HEK293 (cell line): Measurements from ENCODE around the gene DMAC2L.

Experiments used
- CTCF ChIP-seq: fragments of 450-650 bp; formaldehyde crosslinking; IDR thresholded peaks from 2 replicates; pipeline ENCODE4 v1.5.1; 2016; ENCODE audit warnings: missing biosample characterization, missing genetic modification characterization
- EGR2 ChIP-seq: fragments of 450-650 bp; formaldehyde crosslinking; IDR thresholded peaks from 2 replicates; pipeline ENCODE4 v1.5.1; 2016; ENCODE audit warnings: low read depth, missing biosample characterization, missing genetic modification characterization
- GLI4 ChIP-seq: fragments of 450-650 bp; formaldehyde crosslinking; IDR thresholded peaks from 2 replicates; pipeline ENCODE4 v1.5.1; 2016; ENCODE audit warnings: missing biosample characterization, missing genetic modification characterization
- HOXC10 ChIP-seq: sonication (generic); formaldehyde crosslinking; IDR thresholded peaks from 2 replicates; pipeline ENCODE4 v1.8.1; 2023; ENCODE audit warnings: mild to moderate bottlenecking, missing genetic modification reagents
- HOXD13 ChIP-seq: sonication (generic); formaldehyde crosslinking; IDR thresholded peaks from 2 replicates; pipeline ENCODE4 v1.8.0; 2022; ENCODE audit warnings: missing genetic modification reagents, borderline replicate concordance
- KLF10 ChIP-seq: fragments of 450-650 bp; IDR thresholded peaks from 2 replicates; pipeline ENCODE4 v1.5.1; 2018; ENCODE audit warnings: missing biosample characterization, mild to moderate bottlenecking, missing genetic modification characterization
- KLF8 ChIP-seq: fragments of 450-650 bp; formaldehyde crosslinking; IDR thresholded peaks from 2 replicates; pipeline ENCODE4 v1.5.1; 2016; ENCODE audit warnings: missing biosample characterization, missing genetic modification characterization
- MYNN ChIP-seq: fragments of 450-650 bp; formaldehyde crosslinking; IDR thresholded peaks from 2 replicates; pipeline ENCODE4 v1.5.1; 2016; ENCODE audit warnings: missing biosample characterization, missing genetic modification characterization, borderline replicate concordance
- PRDM2 ChIP-seq: fragments of 450-650 bp; formaldehyde crosslinking; IDR thresholded peaks from 2 replicates; pipeline ENCODE4 v1.5.1; 2016; ENCODE audit warnings: missing biosample characterization, missing genetic modification characterization, borderline replicate concordance
- PRDM4 ChIP-seq: fragments of 450-650 bp; formaldehyde crosslinking; IDR thresholded peaks from 2 replicates; pipeline ENCODE4 v1.5.1; 2017; ENCODE audit warnings: missing biosample characterization, missing genetic modification characterization
- RBAK ChIP-seq: fragments of 450-650 bp; formaldehyde crosslinking; IDR thresholded peaks from 2 replicates; pipeline ENCODE4 v1.5.1; 2016; ENCODE audit warnings: missing biosample characterization, missing genetic modification characterization
- REPIN1 ChIP-seq: fragments of 450-650 bp; formaldehyde crosslinking; IDR thresholded peaks from 2 replicates; pipeline ENCODE4 v1.5.1; 2017; ENCODE audit warnings: missing biosample characterization, missing genetic modification characterization, low read depth
- SETDB1 ChIP-seq: IDR thresholded peaks from one replicate; pipeline ENCODE4 v1.6.1; 2017; ENCODE audit warnings: mild to moderate bottlenecking, low read length, moderate library complexity, mixed read lengths; ENCODE audit not compliant: insufficient read length
- SP2 ChIP-seq: fragments of 450-650 bp; formaldehyde crosslinking; IDR thresholded peaks from 2 replicates; pipeline ENCODE4 v1.5.1; 2016; ENCODE audit warnings: missing biosample characterization, missing genetic modification characterization
- ZBTB1 ChIP-seq: fragments of 450-650 bp; formaldehyde crosslinking; IDR thresholded peaks from 2 replicates; pipeline ENCODE4 v1.5.1; 2016; ENCODE audit warnings: missing biosample characterization, missing genetic modification characterization
- ZBTB10 ChIP-seq: fragments of 450-650 bp; formaldehyde crosslinking; IDR thresholded peaks from 2 replicates; pipeline ENCODE4 v1.5.1; 2016; ENCODE audit warnings: missing biosample characterization, missing genetic modification characterization
- ZBTB17 ChIP-seq: fragments of 450-650 bp; formaldehyde crosslinking; IDR thresholded peaks from 2 replicates; pipeline ENCODE4 v1.5.1; 2016; ENCODE audit warnings: missing biosample characterization, missing genetic modification characterization
- ZFHX2 ChIP-seq: fragments of 450-650 bp; formaldehyde crosslinking; conservative IDR thresholded peaks from 2 replicates; pipeline ENCODE4 v1.5.1; 2016; ENCODE audit warnings: missing biosample characterization, missing genetic modification characterization
- ZFP37 ChIP-seq: fragments of 450-650 bp; formaldehyde crosslinking; IDR thresholded peaks from 2 replicates; pipeline ENCODE4 v1.5.1; 2016; ENCODE audit warnings: missing biosample characterization, missing genetic modification characterization
- ZNF121 ChIP-seq: fragments of 450-650 bp; formaldehyde crosslinking; IDR thresholded peaks from 2 replicates; pipeline ENCODE4 v1.5.1; 2016; ENCODE audit warnings: missing biosample characterization, missing genetic modification characterization
- ZNF248 ChIP-seq: fragments of 450-650 bp; formaldehyde crosslinking; IDR thresholded peaks from 2 replicates; pipeline ENCODE4 v1.5.1; 2017; ENCODE audit warnings: missing biosample characterization, missing genetic modification characterization
- ZNF544 ChIP-seq: fragments of 450-650 bp; formaldehyde crosslinking; IDR thresholded peaks from 2 replicates; pipeline ENCODE4 v1.5.0; 2017; ENCODE audit warnings: missing biosample characterization, missing genetic modification characterization
- ZNF580 ChIP-seq: fragments of 450-650 bp; formaldehyde crosslinking; IDR thresholded peaks from 2 replicates; pipeline ENCODE4 v1.5.1; 2016; ENCODE audit warnings: missing biosample characterization, missing genetic modification characterization
- ZNF596 ChIP-seq: fragments of 450-650 bp; IDR thresholded peaks from 2 replicates; pipeline ENCODE4 v1.5.0; 2018; ENCODE audit warnings: missing biosample characterization, mild to moderate bottlenecking, missing genetic modification characterization, moderate library complexity
- ZNF623 ChIP-seq: fragments of 450-650 bp; formaldehyde crosslinking; IDR thresholded peaks from 2 replicates; pipeline ENCODE4 v1.5.1; 2016; ENCODE audit warnings: missing biosample characterization, missing genetic modification characterization
- ZNF626 ChIP-seq: fragments of 450-650 bp; sonication (Bioruptor Pico); formaldehyde crosslinking; IDR thresholded peaks from 2 replicates; pipeline ENCODE4 v1.5.1; 2018; ENCODE audit warnings: missing biosample characterization, missing genetic modification characterization, inconsistent platforms
- ZNF664 ChIP-seq: fragments of 450-650 bp; formaldehyde crosslinking; IDR thresholded peaks from 2 replicates; pipeline ENCODE4 v1.5.1; 2016; ENCODE audit warnings: missing biosample characterization, missing genetic modification characterization
- ZNF837 ChIP-seq: fragments of 450-650 bp; formaldehyde crosslinking; IDR thresholded peaks from 2 replicates; pipeline ENCODE4 v1.5.1; 2016; ENCODE audit warnings: missing biosample characterization, missing genetic modification characterization

Gene DMAC2L

GRCh38 chr14:50342221-50343078 is 30.3 kb downstream of the DMAC2L start (continued):
- no peak for TF ChIP-seq KLF8 (tag by site-specific recombination)
- no peak for TF ChIP-seq ZNF596 (tag by site-specific recombination)
- TF ChIP-seq ZBTB10 (tag by site-specific recombination) = no peak
- TF ChIP-seq ZNF664 = no peak
- peak; percentile 50; the same call in 1 of the 2 replicates for TF ChIP-seq ZFHX2 (tag by site-specific recombination)
- no peak for TF ChIP-seq ZNF580 (tag by site-specific recombination)
- peak; percentile 47 for TF ChIP-seq ZBTB17
- TF ChIP-seq REPIN1 (tag by site-specific recombination) = no peak
- TF ChIP-seq EGR2 (tag by site-specific recombination) = 0 out of 2 replicates have a peak, but pooled peaks have one; percentile 22
- no peak for TF ChIP-seq ZBTB1 (tag by site-specific recombination)
- TF ChIP-seq PRDM4 (tag by site-specific recombination) = no peak
- TF ChIP-seq RBAK (tag by site-specific recombination) = no peak
- no peak for TF ChIP-seq MYNN
- TF ChIP-seq ZNF121 (tag by site-specific recombination) = no peak
- TF ChIP-seq ZNF248 = no peak
- TF ChIP-seq ZNF623 (tag by site-specific recombination) = no peak
- peak; percentile 65 for TF ChIP-seq CTCF
- TF ChIP-seq ZNF544 (tag by site-specific recombination) = no peak
- no peak for TF ChIP-seq HOXC10 (CRISPR knock-in tag)
- no peak for TF ChIP-seq SP2 (tag by site-specific recombination)
- TF ChIP-seq PRDM2 (tag by site-specific recombination) = no peak
- TF ChIP-seq ZFP37 (tag by site-specific recombination) = no peak
- TF ChIP-seq GLI4 = no peak
- TF ChIP-seq ZNF837 (tag by site-specific recombination) = no peak
- no peak for TF ChIP-seq HOXD13 (CRISPR knock-in tag)
- TF ChIP-seq ZNF626 (tag by site-specific recombination) = no peak
- TF ChIP-seq SETDB1 = no peak
- TF ChIP-seq KLF10 (tag by site-specific recombination) = no peak
